Measurements from ENCODE around the gene STAT3.

Gene STAT3

GRCh38 chr17:42424991-42425610 is 36.9 kb upstream of the STAT3 start:
- ChIA-PET POLR2A (interaction anchor here (1.0 kb wide), 1 partner anchor 10 kb away, joined by 3 read pairs; no protein-coding TSS in a partner anchor), CTCF (interaction anchor here (0.6 kb wide), 1 partner anchor 102 kb away, joined by 3 read pairs; no protein-coding TSS in a partner anchor)
- TF ChIP-seq FOXM1 (IDR thresholded peaks at IDR 0.05; ENCODE audit: borderline replicate concordance), result no peak
- TF ChIP-seq BHLHE40 (IDR thresholded peaks at IDR 0.05; ENCODE audit: borderline replicate concordance), result no peak
- TF ChIP-seq PKNOX1 (IDR thresholded peaks at IDR 0.05), result 0 out of 2 replicates have a peak, but pooled peaks have one; percentile 16
- no peak for TF ChIP-seq ZNF384 (IDR thresholded peaks at IDR 0.05)
- TF ChIP-seq FOXK2 (IDR thresholded peaks at IDR 0.05), result no peak
- TF ChIP-seq HDGF (IDR thresholded peaks at IDR 0.05; ENCODE audit: borderline replicate concordance), result no peak
- TF ChIP-seq ARNT (IDR thresholded peaks at IDR 0.05), result no peak
- TF ChIP-seq SUZ12 (IDR thresholded peaks at IDR 0.05), result no peak
- TF ChIP-seq SP1 (IDR thresholded peaks at IDR 0.05), result no peak
- peak; percentile 3 for DNase-seq (ENCODE audit: extremely low spot score)

- ChIA-PET CTCF (interaction anchor here (1.0 to 2.1 kb wide), 6 partner anchors 13 to 112 kb away, joined by 3 to 10 read pairs (median 6); no protein-coding TSS in a partner anchor), POLR2A (interaction anchor here (0.6 to 2.1 kb wide), 12 partner anchors 11 to 406 kb away, joined by 3 to 14 read pairs (median 6); partner anchors contain the start of genes NAGLU and STAT3)
- TF ChIP-seq SUZ12 (IDR thresholded peaks at IDR 0.05) (no peak), PKNOX1 (IDR thresholded peaks at IDR 0.05) (no peak), ARNT (IDR thresholded peaks at IDR 0.05) (no peak), NFRKB (IDR thresholded peaks at IDR 0.05) (no peak), CTBP1 (IDR thresholded peaks at IDR 0.05; ENCODE audit: borderline replicate concordance) (no peak), ELF4 (IDR thresholded peaks at IDR 0.05) (no peak), TARDBP (IDR thresholded peaks at IDR 0.05) (no peak), L3MBTL2 (conservative IDR thresholded peaks at IDR 0.05) (no peak), BHLHE40 (IDR thresholded peaks at IDR 0.05; ENCODE audit: borderline replicate concordance) (no peak)
These were observed 35.5 kb upstream of the STAT3 start for GRCh38 chr17:42423766-42424165.

GRCh38 chr17:42422958-42423712 is 34.9 kb upstream of the STAT3 start, which contains the start of gene CAVIN1:
Gene CAVIN1, minus strand, starts transcription at chr17:42423256. Its CDS starts 159 bp downstream, at chr17:42423097.
- CTCF ChIA-PET, result interaction anchor here (0.9 to 2.1 kb wide), 8 partner anchors 13 to 201 kb away, joined by 3 to 10 read pairs (median 4); no protein-coding TSS in a partner anchor
- no peak for TF ChIP-seq HDGF (IDR thresholded peaks at IDR 0.05; ENCODE audit: borderline replicate concordance)
- no peak for TF ChIP-seq FOXM1 (IDR thresholded peaks at IDR 0.05; ENCODE audit: borderline replicate concordance)
- TF ChIP-seq NFRKB (IDR thresholded peaks at IDR 0.05), result no peak
- TF ChIP-seq PKNOX1 (IDR thresholded peaks at IDR 0.05), result no peak
- no peak for TF ChIP-seq ZNF384 (IDR thresholded peaks at IDR 0.05)
- no peak for TF ChIP-seq CTBP1 (IDR thresholded peaks at IDR 0.05; ENCODE audit: borderline replicate concordance)
- TF ChIP-seq FOXA1 (IDR thresholded peaks at IDR 0.05), result no peak
- TF ChIP-seq FOXK2 (IDR thresholded peaks at IDR 0.05), result no peak
- TF ChIP-seq ARNT (IDR thresholded peaks at IDR 0.05), result no peak
- TF ChIP-seq L3MBTL2 (conservative IDR thresholded peaks at IDR 0.05), result no peak; the same call in 1 of the 2 replicates
- no peak for TF ChIP-seq ELF4 (IDR thresholded peaks at IDR 0.05)
- DNase-seq (ENCODE audit: extremely low spot score), result peak; percentile 76
- POLR2A ChIA-PET, result interaction anchor here (0.6 to 2.1 kb wide), 18 partner anchors 8 to 405 kb away, joined by 3 to 14 read pairs (median 3); partner anchors contain the start of genes KAT2A, NAGLU and STAT3

More at GRCh38 chr17:42423766-42424165, 35.5 kb upstream of the STAT3 start:
- DNase-seq (ENCODE audit: extremely low spot score), result no peak

- TF ChIP-seq L3MBTL2 (conservative IDR thresholded peaks at IDR 0.05), result no peak; the same call in 1 of the 2 replicates
- TF ChIP-seq SUZ12 (IDR thresholded peaks at IDR 0.05), result no peak
- TF ChIP-seq HDGF (IDR thresholded peaks at IDR 0.05; ENCODE audit: borderline replicate concordance), result no peak
- no peak for TF ChIP-seq CTBP1 (IDR thresholded peaks at IDR 0.05; ENCODE audit: borderline replicate concordance)
- no peak for TF ChIP-seq NFRKB (IDR thresholded peaks at IDR 0.05)
- TF ChIP-seq PKNOX1 (IDR thresholded peaks at IDR 0.05), result no peak
- TF ChIP-seq ZNF384 (IDR thresholded peaks at IDR 0.05), result no peak
- no peak for TF ChIP-seq FOXK2 (IDR thresholded peaks at IDR 0.05)
- no peak for TF ChIP-seq ELF4 (IDR thresholded peaks at IDR 0.05)
- no peak for TF ChIP-seq TARDBP (IDR thresholded peaks at IDR 0.05)
- no peak for TF ChIP-seq ARNT (IDR thresholded peaks at IDR 0.05)
- TF ChIP-seq SP1 (IDR thresholded peaks at IDR 0.05), result no peak
- no peak for TF ChIP-seq FOXM1 (IDR thresholded peaks at IDR 0.05; ENCODE audit: borderline replicate concordance)
- no peak for TF ChIP-seq BHLHE40 (IDR thresholded peaks at IDR 0.05; ENCODE audit: borderline replicate concordance)
- no peak for TF ChIP-seq LEF1 (IDR thresholded peaks at IDR 0.05; ENCODE audit: borderline replicate concordance)
- no peak for DNase-seq (ENCODE audit: extremely low spot score)
- CTCF ChIA-PET, result interaction anchor here (0.6 to 2.1 kb wide), 9 partner anchors 14 to 459 kb away, joined by 3 to 10 read pairs (median 5); no protein-coding TSS in a partner anchor
- POLR2A ChIA-PET, result interaction anchor here (0.6 to 2.1 kb wide), 14 partner anchors 9 to 301 kb away, joined by 3 to 14 read pairs (median 5); partner anchors contain the start of genes KAT2A, NAGLU and STAT3
These were observed 34.2 kb upstream of the STAT3 start for GRCh38 chr17:42422412-42422957.

All from HEK293T (cell line).